Left lobe of liver (tissue), 2 donors: Measurements from ENCODE around the gene SIRT2. TPM values are rescaled to one million over a fixed set of nuclear protein-coding genes. Genes with fewer than 3 reads are reported as not detected.
A peak's percentile ranks its signal among the peaks of the same experiment; 100 is the strongest.

ENCODE experiments used
- ATAC-seq: fragments of 200-7000 bp; cut with Tn5 transposase; one replicate; pipeline ENCODE4 v1.9.1; 2020; ENCODE audit warnings: mild to moderate bottlenecking, moderate library complexity
- DNase-seq: peaks from one replicate; pipeline ENCODE4 v3.0.0-alpha.2; 2020; ENCODE audit warnings: low spot score
- total RNA-seq: library from RNA; stranded (reverse); gene quantifications from one replicate; pipeline ENCODE4 v1.2.1, GENCODE V29; 2021
- donor health status: DM: no; HTN: no; CAD: no; lungs with moderate emphysema.
- donor health status: DM: no; HTN: yes; CAD: no.

SIRT2 gene
- total RNA-seq, 1 donor from 2014 or later, result 31.2 TPM

DNA sequence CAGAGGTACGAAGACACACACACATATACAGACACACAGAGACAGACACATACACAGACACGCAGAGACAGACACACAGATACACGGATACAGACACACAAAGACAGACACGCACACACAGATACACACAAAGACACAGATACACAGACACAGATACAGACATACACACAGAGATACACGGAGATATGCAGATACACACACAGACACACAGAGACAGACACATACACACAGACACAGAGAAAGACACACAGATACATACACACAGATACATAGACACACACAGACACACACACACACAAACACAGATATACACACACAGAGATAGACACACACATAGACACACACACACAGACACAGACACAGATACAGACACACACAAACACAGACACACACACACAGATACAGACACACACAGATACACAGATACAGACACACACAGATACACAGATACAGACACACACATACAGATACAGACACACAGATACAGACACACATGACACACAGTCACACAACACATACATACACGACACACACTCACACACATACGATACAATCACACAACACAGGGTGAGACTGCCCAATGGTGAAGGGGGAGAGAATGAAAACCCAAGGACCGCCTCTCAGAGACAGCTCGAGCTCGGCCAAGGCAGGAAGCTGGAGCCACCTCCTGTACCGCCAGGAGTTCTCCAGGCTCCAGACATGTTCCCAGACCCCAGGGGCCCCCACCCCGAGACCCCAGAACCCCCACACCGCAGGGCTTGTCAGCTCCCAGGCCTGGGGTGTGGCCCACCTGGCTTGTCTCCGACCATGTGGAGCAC is 21.4 kb upstream of the SIRT2 start:
- ATAC-seq, result no peak
- no peak for DNase-seq

DNA sequence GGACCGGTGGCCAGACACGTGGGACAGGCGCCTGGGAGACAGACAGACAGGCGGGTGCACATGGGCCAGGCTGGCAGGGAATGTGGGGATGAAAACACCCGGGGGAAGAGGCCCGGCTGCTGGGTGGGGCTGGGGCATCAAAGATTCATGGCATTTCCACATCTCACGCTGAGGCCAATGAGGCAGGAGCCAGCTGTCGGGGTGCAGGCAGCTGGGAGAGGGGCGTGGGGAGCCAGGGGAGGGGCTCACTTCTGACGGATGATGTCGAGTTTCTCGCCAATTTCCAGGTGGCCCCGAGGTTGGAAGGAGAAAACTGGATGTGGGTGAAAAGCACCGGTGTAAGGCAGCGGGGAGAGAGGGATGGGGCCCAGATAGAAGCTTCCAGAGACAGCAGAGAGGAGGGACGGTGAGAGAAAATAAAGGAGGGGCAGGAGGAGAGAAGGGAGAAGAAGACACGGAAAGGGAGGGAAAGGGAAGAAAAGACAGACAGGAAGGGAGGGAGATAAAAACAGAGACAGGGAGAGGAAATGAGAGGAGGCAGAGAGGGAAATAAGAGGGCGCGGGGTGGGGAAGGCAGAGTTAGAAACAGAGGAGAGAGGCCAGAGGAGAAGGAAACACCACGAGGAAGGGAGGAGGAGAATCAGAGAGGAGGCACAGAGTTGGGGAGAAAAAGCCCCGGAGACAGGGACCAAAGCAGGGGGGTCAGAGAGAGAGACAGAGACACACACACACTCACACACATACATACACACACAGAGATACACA is 20.6 kb upstream of the SIRT2 start:
- ATAC-seq (no peak), DNase-seq (no peak)

DNA sequence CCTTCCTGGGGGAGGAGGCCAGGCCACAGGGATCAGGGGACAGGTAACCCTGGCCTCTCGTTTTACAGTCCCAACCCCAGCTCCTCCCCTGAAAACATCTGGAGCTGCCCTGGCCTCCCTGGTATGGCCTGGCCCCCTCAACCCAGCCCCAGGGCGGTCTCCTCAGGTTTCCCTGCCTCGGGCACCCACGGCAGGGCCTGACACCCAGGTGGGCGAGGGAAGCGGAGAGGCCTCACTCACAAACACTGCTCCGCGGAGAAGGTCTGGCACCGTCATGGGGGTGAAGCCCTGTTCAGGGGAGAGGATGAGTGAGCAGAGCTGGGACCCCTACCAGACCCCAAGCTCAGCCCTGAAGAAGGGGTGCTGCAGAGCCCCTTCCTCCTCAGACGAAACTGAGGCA is 19.1 kb upstream of the SIRT2 start:
- DNase-seq (no peak), ATAC-seq (no peak)

DNA sequence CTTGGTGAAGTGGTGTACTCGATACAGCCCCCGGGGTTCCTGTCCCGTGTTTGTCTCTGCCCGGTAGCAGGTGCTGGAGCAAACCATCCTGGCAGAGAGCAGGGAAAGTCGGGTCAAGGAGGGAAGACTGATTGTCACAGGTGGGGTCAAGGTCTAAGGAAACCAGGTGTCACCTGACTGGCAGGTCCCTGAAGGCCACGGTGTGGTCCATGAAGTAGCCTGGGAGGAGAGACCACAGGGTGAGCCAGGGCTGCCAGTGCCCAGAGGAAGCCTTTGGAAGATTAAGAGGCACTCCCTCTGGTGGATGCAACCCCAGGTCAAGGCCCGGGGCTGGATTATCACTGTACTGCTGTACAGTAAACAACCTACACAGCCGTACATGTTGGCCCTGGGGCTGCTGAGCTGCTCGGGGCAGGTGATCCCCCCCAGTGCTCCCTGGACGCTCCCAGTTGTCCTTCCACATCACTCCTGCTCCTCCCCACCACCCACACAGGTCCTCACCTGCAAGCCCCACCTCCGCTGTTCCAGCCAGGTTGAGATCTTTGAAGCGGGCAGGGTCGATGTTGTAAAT is 18.6 kb upstream of the SIRT2 start:
- ATAC-seq, result peak; percentile 59

DNA sequence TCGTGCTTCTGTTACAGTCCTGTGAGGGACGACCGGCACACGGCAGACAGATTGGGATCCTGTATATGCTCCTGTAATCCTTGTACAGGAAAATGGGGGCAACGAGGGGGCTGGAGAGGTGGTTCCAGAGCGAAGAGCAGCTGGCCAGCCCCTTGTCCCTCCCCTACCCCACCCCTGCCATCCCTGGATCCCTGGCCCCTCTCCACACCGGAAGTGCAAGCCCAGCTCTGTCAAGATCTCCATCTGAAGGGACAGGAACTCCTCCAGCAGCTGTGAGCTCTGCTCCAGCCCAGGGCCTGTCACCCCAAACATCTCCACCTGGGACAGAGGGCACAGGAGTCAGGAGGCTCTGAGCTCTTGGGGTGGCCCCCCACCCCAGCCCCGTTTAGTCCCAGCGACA is 18.1 kb upstream of the SIRT2 start:
- ATAC-seq (no peak), DNase-seq (no peak)

More for the DNA sequence above, 18.6 kb upstream of the SIRT2 start:
- DNase-seq, result no peak

DNA sequence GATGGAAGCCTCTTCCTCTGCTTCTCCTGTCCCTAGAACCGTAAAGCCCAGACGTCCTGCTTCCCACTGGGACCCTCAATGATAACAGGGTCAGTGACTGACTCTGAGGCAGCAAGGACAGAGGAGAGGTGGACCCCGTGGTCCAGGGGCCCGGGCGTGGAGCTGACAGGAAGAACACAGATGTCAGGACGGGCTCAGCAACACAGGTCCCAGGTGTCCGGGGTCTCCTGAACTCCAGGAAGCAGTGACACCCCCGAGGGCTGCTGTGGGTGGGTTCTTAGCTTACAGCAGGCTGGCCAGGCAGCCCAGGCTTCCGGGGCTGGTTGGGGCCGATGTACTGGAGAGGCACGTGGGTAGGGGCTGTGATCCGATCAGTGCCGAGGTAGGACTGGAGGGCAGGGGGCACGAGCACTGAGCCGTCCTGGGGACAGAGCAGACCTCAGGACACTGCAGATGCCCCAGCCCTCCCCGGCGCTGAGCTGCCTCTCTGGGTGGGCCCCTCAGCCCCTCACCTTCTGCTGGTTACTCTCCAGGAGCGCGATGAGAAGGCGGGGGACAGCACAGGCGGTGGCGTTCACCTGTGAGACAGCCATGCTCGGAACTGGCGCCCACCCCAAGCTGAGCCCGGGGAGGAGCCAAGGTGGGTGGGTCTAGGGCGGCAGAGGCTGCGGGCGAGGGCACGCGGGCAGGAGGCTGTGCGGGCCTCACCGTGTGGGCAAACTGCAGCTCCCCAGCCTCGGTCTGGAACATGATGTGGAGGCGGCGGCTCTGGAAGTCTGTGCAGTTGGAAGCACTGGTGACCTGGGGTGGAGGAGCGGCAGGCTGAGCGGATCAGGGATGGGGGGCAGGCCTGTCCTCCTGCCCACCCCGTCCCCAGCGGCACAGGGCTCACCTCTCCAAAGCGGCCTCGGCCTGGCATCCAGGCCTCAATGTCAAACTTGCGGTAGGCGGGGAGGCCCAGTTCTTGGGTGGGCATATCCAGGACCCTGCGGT is 16.2 kb upstream of the SIRT2 start:
- DNase-seq, result no peak
- ATAC-seq, result no peak

DNA sequence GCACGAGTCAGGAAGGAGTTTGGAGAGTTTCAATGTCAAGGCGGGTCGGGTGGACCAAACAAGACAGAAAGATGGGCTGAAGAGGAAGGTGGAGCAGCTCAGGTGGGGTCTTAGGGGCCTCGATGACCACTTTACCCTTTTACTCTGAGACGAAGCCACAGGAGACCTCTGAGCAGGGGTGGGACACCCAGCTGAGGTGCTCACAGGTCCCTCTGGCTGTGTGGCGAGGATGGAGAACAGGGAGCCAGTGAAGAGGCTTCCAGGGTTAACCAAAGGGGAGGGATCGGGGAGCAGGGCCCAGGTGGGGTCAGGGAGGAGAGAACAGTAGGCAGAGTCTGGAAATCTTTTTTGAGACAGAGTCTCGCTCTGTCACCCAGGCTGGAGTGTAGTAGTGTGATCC is 14.5 kb upstream of the SIRT2 start:
- DNase-seq (no peak), ATAC-seq (no peak)

DNA sequence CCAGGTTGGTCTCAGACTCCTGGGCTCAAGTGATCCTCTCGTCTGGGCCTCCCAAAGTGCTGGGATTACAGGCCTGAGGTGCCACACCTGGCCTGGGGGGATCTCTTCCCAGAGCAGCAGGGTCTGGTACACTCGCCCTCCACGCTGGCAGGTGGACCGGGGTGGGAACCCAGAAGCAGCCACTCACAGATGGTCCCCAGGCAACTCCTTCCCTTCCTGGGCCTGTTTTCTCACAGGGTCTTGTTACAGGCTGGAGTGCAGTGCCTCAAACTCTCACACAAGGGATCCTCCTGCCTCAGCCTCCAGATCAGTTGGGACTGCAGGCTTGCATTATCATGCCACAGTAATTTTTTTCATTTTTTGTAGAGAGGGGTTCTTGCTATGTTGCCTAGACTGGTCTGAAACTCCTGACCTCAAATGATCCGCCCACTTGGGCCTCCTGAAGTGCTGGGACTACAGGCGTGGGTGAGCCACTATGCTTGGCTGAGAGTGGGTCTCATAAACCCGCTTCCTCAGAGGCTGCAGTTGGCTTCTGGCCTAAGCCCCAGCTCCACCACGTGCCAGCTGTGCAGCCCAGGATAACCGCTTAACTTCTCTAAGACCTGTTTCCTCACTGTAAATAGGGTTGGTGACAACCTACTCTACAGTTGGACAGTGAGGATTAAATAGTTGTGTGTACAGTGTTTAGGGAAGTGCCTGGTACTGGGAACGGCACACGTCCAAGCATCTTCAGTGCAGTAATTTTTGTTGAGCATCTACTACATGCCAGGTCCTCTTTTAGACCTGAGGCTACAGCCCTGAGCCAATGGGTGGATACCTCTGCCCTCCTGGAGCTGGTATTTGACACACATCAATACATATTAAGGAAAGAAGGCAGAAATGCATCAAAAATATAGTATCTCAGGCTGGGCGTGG is 13.4 kb upstream of the SIRT2 start:
- ATAC-seq (no peak), DNase-seq (no peak)

DNA sequence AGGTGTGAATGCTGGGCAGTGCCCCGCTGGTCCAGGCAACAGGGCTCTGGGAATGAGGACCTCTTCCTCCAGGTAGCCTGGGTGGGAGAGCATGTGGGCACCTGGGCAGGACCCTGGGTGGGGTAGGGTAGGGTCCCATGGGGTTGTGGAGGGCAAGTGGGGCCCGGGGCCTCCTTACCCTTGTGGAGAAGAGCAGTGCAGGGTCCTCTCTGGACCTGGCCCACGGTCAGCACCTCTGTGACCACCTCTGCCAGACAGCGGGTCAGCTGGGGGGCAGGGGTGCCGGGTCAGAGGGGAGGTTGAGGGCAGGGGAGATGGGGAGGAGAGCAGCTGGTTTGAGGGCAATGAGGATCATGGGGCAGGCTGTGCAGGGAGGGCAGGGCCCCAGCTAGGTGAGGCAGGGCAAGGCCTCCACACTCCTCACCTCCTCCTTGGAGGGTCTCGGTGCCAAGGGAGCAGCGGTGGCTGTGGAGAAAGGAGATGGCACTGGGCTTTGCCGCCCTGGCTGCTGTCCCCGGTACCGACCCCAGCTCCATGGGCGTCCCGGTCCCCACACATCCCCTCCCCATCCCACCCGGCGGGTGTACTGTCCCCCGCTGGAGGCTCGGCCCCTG is 12.1 kb upstream of the SIRT2 start:
- DNase-seq, result no peak
- no peak for ATAC-seq

DNA sequence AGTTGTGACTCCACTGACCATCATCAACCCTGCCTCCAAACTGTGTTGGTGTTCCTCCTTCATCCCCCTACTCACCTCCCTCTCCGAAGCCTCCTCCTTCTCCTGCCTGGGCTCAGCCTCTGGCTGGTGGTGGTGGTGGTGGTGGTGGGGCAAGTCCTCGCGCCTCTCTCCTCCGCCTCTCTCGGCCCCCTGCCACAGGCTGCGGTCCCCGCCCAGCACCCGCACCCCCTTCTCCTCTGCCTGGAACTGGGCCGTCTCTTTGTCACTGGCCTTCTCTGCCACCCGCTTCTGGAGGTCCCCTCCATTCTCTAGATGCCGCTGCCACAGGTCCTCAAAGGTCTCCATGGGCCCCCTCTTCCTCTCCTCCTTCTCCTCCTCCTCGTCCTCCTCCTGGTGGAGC is 11.1 kb upstream of the SIRT2 start:
- DNase-seq, result no peak

DNA sequence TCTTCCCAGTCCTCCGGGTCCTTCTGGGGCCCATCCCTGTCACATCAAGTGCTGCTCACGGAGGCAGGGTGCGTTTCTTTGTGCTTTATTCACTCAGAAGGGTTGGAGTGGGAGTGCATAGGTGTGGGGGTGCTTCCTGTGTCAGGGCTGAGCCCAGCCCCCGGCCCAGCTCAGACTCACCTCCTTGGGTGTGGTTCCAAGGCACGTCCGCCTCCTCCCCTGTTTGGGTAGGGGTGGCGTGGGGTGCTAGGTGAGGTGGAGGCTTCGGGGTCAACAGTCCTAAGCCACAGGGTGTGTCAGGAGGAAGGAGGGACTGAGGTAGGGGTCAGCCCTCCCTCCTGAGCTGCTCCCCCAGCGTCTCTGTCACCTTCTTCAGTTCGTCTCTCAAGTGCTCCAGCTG is 9.5 kb upstream of the SIRT2 start:
- no peak for DNase-seq
- no peak for ATAC-seq

More for the DNA sequence above, 11.1 kb upstream of the SIRT2 start:
- ATAC-seq, result no peak

DNA sequence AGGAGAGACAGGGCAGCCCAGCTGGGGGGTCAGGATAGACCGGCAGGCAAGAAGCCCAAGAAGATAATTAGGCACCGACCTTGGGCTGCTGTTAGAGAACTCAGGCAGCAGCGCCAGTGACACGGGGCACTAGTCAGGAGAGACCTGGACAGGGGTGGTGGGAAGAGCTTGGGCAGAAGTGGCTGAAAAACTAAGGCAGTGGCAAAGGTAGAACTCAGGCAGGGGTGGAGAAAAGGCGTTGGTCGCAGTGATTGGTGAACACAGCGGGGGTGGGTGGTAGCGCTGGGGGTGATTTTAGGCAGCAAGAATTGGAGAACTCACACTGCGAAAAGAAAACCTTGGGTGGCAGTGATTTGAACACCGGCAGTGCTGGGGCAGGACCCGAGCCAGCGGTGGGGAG is 8.3 kb upstream of the SIRT2 start:
- DNase-seq (no peak), ATAC-seq (no peak)

DNA sequence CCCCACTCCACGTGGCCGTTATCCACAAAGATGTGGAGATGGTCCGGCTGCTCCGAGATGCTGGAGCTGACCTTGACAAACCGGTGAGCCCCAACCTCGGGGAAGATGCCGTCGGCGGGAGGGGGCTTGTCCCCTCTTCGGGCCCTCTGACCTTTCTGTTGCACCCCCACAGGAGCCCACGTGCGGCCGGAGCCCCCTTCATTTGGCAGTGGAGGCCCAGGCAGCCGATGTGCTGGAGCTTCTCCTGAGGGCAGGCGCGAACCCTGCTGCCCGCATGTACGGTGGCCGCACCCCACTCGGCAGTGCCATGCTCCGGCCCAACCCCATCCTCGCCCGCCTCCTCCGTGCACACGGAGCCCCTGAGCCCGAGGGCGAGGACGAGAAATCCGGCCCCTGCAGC is 7.8 kb upstream of the SIRT2 start:
- no peak for DNase-seq

DNA sequence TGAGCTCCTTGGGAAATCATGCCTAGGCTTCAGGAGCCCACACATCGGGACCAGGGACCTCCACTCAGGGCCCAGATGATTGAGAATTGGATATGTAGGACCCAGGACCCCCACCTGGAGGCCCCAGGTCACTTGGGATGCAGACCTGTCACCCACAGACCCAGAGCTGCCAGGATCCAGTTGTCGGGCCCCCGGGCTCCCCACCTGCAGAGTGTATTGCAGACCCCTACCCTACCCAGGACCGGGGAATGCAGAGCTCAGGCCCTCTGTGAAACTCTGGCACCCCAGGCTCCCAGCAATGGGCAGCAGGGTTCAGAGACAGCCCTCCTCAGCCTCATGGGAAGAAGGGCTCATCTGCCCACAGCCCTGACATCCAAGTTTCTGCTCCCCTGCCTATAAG is 6.2 kb upstream of the SIRT2 start:
- ATAC-seq, result no peak
- DNase-seq, result no peak

More for the DNA sequence above, 7.8 kb upstream of the SIRT2 start:
- no peak for ATAC-seq

DNA sequence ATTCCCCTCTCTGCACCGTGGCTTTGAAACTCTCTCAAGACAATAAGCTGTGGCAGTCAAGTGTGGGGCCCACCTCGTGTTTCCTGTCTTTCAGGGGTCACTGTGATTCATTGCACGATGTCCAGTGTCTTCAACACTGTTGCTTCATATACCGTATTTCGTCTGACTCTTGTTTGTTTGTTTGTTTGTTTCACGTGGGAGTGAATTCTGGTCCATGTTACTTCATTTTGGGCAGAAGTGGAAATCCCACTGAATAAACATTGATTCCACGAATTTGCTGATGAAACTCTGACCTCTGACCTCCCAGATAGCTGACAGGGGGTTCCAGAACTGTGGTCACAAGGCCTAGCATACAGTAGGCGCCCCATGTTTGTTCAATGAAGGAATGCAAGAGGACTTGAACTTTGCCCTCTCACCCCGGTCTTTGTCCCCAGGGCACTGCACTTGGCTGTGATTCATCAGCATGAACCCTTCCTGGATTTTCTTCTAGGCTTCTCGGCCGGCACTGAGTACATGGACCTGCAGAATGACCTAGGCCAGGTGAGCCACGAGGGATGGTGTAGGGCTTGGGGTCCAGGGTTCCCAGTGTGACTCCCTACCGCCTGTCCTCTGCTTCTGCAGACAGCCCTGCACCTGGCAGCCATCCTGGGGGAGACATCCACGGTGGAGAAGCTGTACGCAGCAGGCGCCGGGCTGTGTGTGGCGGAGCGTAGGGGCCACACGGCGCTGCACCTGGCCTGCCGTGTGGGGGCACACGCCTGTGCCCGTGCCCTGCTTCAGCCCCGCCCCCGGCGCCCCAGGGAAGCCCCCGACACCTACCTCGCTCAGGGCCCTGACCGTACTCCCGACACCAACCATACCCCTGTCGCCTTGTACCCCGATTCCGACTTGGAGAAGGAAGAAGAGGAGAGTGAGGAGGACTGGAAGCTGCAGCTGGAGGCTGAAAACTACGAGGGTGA is 5.4 kb upstream of the SIRT2 start:
- peak; percentile 72 for DNase-seq
- ATAC-seq, result peak; percentile 58

DNA sequence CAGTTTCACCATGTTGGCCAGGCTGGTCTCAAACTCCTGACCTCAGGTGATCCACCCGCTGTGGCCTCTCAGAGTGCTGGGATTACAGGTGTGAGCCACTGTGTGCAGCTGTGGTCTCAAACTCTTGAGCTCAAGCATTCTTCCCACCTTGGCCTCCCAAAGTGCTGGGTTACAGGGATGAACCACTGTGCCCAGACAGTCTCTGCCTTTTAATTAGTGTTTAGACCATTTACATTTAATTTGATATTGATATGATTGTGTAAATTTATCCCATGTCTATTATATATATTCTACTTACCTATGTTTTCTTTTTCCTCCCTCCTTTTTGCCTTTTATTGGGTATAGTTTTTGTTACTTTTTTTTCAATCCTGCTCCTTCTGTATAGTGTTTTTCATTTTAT is 2.3 kb upstream of the SIRT2 start:
- DNase-seq, result no peak
- ATAC-seq, result no peak

DNA sequence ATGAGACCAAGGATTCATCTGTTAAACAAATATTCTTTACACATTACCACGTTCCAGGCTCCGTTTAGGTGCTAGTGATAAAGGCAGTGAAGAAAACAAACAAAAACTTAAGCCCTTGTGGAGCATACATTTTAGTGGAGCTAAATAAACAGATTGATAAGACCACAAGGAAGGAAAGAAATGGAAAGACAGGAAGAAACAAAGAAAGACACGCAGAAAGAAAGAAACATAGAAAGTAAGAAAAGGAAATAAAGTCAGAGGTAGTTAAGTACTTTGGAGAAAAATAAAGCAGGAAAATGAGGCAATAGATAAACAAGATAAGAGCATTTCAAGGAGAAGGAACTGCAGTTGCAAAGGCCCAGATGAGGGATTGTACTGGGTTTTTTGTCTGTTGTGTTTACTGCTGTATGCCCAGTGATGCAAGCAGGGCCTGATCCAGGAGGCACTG is 1.3 kb upstream of the SIRT2 start:
- ATAC-seq (no peak), DNase-seq (no peak)

DNA sequence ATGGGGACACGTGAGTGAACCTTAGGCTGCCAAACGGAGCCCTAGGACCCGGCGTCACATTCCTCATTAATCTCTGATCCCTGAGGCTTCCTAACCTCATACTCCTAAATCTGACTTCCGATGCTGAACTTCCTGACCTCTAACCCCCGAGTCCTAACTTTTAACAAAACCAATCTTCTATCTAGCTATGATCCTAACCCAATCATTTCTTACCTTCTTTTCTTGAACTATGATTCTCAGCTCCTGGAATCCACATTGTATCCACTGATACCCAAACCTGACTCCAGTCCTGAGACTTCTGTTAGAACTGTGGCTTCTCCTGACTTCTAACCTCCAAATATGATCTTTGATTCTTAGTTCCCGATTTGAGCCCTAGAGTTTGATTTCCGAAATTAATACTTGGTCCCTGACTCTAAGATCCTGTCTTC is 798 bp upstream of the SIRT2 start:
- ATAC-seq, result peak; percentile 38
- DNase-seq, result no peak
